SH-SY5Y (cell line): Measurements from ENCODE around the gene SMS.

Experiments
- GATA2 ChIP-seq: IDR thresholded peaks from 2 replicates; pipeline ENCODE4 v1.6.1; 2011; ENCODE audit warnings: mild to moderate bottlenecking, low read depth, low read length
- GATA3 ChIP-seq: IDR thresholded peaks from 2 replicates; pipeline ENCODE4 v1.6.1; 2011; ENCODE audit warnings: low read depth, mild to moderate bottlenecking, low read length, moderate library complexity

DNA sequence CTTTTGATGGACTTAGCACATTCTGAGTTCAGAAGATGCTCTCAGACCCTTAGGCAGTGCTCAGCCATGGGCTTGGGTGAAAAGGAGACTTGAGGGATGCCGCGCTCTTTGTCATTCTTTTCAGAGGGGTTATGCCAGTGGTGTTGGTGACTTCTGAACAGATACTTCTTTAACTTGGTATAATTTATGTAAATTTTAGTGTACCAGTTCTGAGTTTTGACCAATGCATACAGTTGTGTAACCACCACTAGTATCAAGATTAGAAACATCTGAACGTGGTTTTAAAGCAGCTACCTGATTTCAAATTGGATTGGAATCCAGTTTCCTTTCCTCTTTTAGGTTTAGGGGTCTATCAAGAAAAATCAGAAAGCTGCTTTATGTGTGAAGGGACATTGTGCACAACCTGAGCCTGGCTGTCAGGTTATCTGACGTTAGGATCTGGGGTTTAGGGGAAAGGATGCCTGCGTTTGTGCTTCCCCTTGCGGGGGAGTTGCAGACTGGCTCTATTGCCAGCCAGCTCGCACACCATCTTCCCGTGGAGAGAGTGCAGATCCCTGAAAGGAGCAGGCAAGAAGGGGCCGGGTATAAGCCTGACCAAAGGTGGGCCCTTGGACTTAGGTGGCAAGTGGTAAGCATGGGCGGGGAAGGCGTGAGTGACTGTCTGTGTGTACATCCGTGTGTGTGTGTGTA lies 19.0 kb downstream of the SMS start:
- TF ChIP-seq GATA3, result no peak
- TF ChIP-seq GATA2, result no peak
